BJ (cell line): ENCODE results near the gene FSIP2. TPM values are rescaled to one million over a fixed set of nuclear protein-coding genes. Genes with fewer than 3 reads are reported as not detected.

Source experiments
- CTCF ChIA-PET: fragments of 350-600 bp; formaldehyde crosslinking; extraction: SDS; loops from one replicate; lab custom pipeline; 2021; ENCODE audit warnings: antibody characterized with exemption, inconsistent platforms; lab: Yijun Ruan, JAX
- POLR2A ChIA-PET: fragments of 300-600 bp; sonication (Branson Sonifier 250); formaldehyde crosslinking; extraction: SDS; loops from one replicate; lab custom pipeline; 2021; ENCODE audit warnings: antibody characterized with exemption; lab: Charles Lee
- DNase-seq: peaks from one replicate; pipeline ENCODE4 v3.0.0-alpha.2; 2011; ENCODE audit warnings: low read depth
- H3K27me3 ChIP-seq: 2 replicates; pipeline ENCODE4 v1.6.0; 2011; ENCODE audit warnings: low read length; ENCODE audit not compliant: control insufficient read depth, insufficient read depth
- H3K36me3 ChIP-seq: 2 replicates; pipeline ENCODE4 v1.5.1; 2011; ENCODE audit warnings: low read length; ENCODE audit not compliant: control insufficient read depth, insufficient read depth
- H3K4me3 ChIP-seq: 2 replicates; pipeline ENCODE4 v1.5.1; 2011; ENCODE audit warnings: low read depth, mild to moderate bottlenecking, control low read depth, low read length
- polyA plus RNA-seq: library from polyadenylated mRNA; depleted of rRNA; stranded (reverse); fragments of >200 nt; gene quantifications from 2 replicates; pipeline ENCODE4 v1.2.3, GENCODE V29; 2011
- TF ChIP-seq, protein P1 (sequence below): IDR thresholded peaks from 2 replicates; pipeline ENCODE4 v1.5.1; 2011; ENCODE audit warnings: low read depth, mild to moderate bottlenecking, control low read depth, inconsistent platforms, low read length, moderate library complexity; ENCODE audit not compliant: insufficient read depth

The FSIP2 gene
- polyA plus RNA-seq, 1 experiment, result 0.17 TPM

DNA sequence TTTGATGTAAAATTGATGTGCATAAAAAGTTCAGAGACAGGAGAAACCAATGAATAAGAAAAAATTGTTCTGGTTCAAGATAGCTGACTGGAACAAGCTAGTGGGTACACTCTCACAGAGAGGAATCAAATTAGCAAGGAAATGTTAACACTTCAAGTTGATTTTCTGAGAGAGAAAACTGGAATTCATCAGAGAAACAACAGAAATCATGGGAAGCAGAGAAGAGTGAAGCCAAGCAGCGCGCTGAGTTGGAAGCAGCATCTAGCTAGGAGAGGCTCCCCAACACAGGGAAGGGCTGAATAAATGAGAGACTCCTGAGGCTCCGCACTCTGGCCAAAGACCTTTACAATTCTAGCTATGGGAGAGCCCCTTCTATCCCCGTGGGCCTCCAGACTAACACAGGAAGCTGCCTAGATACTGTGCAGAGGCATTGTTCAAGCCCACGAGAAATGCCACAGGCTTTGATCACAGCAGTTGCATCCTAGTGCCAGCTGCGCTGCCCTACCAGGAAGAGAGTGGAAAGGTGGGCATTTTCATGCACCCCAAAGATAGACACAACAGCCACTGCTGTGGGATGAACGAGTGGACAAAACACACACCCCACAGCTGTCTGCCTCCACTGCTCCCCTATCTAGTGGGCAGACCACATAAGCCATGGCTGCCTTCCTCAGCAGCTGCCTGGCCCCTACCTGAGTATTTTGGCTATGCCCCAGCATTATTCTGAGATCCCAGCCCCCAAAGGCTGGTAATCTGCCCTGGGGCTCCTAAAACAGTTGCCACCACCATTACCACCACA, 136.7 kb downstream of the FSIP2 start:
- DNase-seq, result no peak
- Histone ChIP-seq H3K4me3 (no peak overlapping the region), H3K27me3 (no peaks in the 10 kb centered on the region), H3K36me3 (no peaks in the 10 kb centered on the region)
- ChIA-PET POLR2A (no interaction called here), CTCF (interaction anchor here (0.6 kb wide), 1 partner anchor 1578 kb away, joined by 3 read pairs; no protein-coding TSS in a partner anchor)
- TF ChIP-seq, protein P1, sequence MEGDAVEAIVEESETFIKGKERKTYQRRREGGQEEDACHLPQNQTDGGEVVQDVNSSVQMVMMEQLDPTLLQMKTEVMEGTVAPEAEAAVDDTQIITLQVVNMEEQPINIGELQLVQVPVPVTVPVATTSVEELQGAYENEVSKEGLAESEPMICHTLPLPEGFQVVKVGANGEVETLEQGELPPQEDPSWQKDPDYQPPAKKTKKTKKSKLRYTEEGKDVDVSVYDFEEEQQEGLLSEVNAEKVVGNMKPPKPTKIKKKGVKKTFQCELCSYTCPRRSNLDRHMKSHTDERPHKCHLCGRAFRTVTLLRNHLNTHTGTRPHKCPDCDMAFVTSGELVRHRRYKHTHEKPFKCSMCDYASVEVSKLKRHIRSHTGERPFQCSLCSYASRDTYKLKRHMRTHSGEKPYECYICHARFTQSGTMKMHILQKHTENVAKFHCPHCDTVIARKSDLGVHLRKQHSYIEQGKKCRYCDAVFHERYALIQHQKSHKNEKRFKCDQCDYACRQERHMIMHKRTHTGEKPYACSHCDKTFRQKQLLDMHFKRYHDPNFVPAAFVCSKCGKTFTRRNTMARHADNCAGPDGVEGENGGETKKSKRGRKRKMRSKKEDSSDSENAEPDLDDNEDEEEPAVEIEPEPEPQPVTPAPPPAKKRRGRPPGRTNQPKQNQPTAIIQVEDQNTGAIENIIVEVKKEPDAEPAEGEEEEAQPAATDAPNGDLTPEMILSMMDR, result no peak

DNA sequence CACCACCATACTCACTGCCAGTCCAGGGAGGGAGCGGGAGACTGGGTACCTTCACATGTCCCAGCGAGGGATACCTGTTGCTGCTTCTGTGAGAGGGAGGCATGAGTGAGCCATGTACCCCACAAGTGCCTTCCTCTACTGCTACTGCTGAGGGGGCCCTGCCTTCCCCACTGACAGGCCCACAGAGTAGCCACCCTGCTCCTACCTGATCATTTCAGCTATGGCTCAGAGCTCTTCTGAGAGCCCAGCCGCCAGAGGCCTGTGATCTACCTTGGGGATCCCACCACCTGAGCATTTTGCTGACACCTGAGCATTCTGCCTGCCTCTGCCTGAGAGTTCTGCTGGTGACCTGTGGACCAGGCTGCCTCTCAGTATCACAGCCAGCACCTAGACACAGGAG, 137.6 kb downstream of the FSIP2 start:
- POLR2A ChIA-PET, result no interaction called here

DNA sequence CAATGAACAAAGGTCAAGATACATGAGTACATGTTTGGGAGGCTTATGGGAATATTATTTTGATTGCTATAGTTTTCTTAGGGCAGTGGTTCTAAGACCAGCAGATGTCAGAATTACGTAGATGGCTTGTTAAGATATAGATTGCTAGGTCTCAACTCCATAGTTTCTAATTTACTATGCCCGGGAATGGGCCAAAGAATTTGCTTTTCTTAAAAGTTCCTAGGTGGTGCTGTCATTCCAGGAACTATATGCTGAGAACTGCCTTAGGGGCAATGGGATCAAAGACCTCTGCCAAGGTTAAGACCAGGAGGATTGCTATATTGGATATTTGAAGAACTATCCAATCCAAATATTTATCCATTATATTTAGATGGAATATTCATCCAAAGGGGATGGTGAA, 141.8 kb downstream of the FSIP2 start:
- H3K4me3 ChIP-seq, result no peak overlapping the region
- TF ChIP-seq, protein P1, result no peak
- CTCF ChIA-PET, result no interaction called here
- H3K27me3 ChIP-seq, result no peaks in the 10 kb centered on the region
- no peak for DNase-seq
- H3K36me3 ChIP-seq, result no peaks in the 10 kb centered on the region
- POLR2A ChIA-PET, result no interaction called here

More for the DNA sequence above, 137.6 kb downstream of the FSIP2 start:
- H3K36me3 ChIP-seq, result no peaks in the 10 kb centered on the region
- CTCF ChIA-PET, result no interaction called here
- TF ChIP-seq, protein P1, result no peak
- H3K27me3 ChIP-seq, result no peaks in the 10 kb centered on the region
- no peak for DNase-seq
- H3K4me3 ChIP-seq, result no peak overlapping the region
